ENCODE results near the gene MOXD1.

Gene MOXD1

GRCh38 chr6:132400883-132401617, at the start of gene MOXD1:
Gene MOXD1, minus strand, starts transcription at chr6:132401475. Its CDS starts 49 bp downstream, at chr6:132401426.
- peak; percentile 35 for DNase-seq (ENCODE audit: low spot score)

- DNase-seq (ENCODE audit: low spot score), result no peak
Measured at GRCh38 chr6:132446855-132447241, 45.6 kb upstream of the MOXD1 start.

DNA sequence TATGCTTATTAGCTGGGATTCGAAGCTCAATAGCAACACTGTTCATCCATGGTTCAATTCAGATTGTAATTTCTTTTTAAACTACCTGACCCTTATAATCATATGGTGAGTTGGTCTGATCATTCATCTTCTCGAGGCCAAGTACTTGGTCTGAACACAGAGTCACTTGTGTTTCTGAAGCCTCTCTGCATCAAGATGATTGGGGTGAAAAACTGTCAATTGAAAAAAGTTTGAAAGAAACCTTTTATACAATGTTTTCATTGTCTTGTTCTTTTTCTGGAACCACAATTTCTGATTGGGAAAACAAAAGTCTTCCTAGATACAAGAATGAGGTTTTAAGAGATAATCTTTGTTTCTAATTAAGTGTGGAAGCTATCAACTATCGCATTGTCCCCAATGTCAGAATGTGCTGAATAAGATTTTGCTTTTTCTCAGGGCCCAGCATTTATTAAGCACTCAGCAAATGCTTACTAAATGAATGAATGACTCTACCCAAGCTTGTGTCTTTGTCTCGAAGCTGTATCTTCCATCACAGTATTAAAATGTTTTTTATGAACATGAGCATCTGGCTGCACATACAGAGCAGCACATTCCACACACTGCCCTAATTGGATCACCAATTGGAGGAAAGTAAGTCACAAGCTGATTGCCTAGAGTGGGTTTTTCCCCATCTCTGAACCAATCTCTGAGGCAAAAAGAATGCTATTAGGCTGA, 45.0 kb upstream of the MOXD1 start:
- peak; percentile 72 for DNase-seq (ENCODE audit: low spot score)

- DNase-seq (ENCODE audit: low spot score), result no peak
Measured at GRCh38 chr6:132445201-132445951, 44.1 kb upstream of the MOXD1 start.

GRCh38 chr6:132443206-132443605, 41.9 kb upstream of the MOXD1 start:
- DNase-seq (ENCODE audit: low spot score), result no peak

GRCh38 chr6:132430110-132430509, 28.8 kb upstream of the MOXD1 start:
- DNase-seq (ENCODE audit: low spot score), result no peak

GRCh38 chr6:132425176-132425575, 23.9 kb upstream of the MOXD1 start:
- DNase-seq (ENCODE audit: low spot score), result no peak

- DNase-seq (ENCODE audit: low spot score), result no peak
Measured at GRCh38 chr6:132423839-132424238, 22.6 kb upstream of the MOXD1 start.

- no peak for DNase-seq (ENCODE audit: low spot score)
Measured at GRCh38 chr6:132418235-132418965, 17.1 kb upstream of the MOXD1 start.

- peak; percentile 80 for DNase-seq (ENCODE audit: low spot score)
Measured at GRCh38 chr6:132414761-132415160, 13.5 kb upstream of the MOXD1 start.

DNA sequence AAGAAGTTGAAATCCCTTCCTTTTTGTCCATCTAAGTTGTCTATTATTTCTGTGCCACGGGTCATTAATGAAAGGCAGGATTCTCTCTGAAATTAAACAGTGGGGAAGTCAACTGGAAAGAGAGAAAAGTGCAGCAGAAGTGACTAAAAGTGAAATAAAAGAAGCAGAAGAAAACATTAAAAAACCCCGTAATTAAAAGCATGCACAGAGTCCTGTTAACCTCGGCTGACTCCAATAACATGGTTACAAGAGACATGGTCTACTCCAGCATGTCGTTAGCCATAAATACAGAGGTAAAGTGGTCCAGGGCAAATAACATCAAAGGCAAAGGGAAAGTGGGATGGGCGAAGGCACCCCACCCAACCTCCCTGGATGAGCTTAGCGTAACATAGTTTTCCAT, 13.0 kb upstream of the MOXD1 start:
- no peak for DNase-seq (ENCODE audit: low spot score)

DNA sequence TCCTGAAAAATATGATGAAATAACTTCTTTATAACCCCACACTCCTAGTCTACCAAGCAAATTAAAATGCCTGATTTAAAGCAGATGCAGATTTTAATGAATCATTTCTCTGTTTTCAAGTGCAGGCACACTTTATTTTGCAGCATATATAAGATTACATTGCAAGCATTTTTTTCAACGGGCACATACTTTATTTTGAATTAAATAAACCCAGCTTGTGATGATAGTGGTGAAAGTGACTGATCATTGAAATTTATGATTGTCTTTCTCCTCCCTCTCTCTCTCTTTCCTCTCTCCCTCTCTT, 12.2 kb upstream of the MOXD1 start:
- DNase-seq (ENCODE audit: low spot score), result no peak

- DNase-seq (ENCODE audit: low spot score), result no peak
Measured at GRCh38 chr6:132412656-132413498, 11.6 kb upstream of the MOXD1 start.

- no peak for DNase-seq (ENCODE audit: low spot score)
Measured at GRCh38 chr6:132411296-132411695, 10.0 kb upstream of the MOXD1 start.

GRCh38 chr6:132410830-132411229, 9.6 kb upstream of the MOXD1 start:
- no peak for DNase-seq (ENCODE audit: low spot score)

DNA sequence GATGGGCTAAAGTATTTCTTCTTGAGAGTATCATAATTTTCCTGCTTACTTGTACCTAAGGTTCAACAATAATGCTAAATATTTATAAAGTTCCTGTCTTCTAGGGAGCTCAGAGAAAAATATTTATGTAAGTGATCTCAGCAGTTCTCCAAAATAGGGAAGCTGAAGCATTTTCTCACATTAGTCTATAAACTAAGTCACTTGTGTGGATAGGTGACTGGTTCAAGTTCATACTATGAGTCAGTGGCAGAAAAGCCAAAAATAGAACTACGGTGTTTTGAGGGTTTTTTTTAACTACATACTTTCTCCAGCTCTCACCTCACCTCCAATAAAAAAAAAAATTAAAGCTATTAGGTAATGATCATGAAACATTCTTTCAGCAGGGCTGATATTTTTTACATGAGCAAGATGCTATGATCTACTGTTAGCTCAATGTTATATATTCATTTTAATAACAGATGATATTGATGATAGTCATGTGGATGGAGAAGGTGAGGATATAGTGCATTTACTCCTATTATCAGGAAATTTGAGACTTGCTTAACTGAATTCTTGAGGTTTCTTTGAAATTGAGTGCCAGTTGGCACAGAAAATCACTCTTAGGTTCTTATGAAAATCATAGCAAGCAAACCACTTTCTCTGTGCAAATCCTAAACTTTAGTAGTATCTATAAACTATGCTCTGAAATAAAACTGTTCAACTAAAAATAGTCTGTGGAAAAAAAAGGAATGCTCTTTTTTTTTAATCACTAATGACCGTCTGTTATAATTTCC, 4.1 kb upstream of the MOXD1 start:
- no peak for DNase-seq (ENCODE audit: low spot score)

DNA sequence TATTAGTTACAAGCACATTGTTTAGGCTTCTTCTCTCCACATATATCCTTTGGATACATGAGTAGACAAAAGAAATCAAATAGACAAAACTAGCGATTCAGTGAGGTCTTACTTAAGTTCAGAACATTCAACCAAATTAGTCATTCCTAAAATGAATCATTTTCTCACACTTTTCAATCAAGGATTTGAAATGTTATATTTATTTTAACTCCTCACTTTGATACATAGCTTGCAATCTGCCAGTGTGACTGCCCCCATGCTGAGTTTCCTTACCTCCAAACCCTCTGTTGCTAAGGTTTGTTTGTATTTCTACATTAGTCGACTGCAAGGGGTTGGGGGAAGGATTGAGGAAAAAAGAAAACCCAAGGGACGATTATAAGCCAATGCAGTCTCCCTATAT, 3.5 kb upstream of the MOXD1 start:
- DNase-seq (ENCODE audit: low spot score), result no peak

- DNase-seq (ENCODE audit: low spot score), result no peak
Measured at GRCh38 chr6:132404330-132404729, 3.1 kb upstream of the MOXD1 start.

DNA sequence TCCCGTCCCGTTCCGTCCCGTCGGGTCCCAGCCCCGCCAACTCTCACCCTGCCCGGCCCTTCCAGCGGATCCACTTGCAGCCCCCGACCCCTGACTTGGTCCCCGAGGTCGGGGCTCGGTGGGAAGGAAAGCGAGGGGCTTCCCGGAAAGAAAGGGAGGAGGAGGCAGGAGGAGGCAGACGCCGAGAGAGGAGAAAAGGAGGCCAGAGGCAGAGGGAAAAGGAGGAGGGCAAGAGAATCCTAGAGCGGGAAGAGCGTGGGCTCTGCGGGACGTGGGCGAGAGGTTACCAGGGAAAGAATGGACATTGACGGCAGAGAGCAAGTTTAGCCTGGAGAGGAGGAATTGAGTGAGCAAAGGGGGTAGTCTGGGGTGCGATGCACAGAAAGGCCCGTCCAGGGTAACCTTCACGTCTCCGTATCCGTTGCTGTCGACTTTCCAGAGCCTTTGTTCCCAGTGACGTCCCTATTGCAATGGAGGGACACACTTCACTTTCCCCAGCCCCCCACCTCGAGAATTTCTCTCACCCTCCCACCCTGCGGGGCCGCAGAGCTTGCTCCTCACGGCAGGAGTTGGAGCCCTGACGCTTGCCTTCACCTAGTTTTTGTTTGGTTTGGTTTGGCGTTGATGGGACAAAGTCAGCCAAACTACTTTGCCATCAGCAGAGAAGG, 477 bp upstream of the MOXD1 start:
- no peak for DNase-seq (ENCODE audit: low spot score)

DNA sequence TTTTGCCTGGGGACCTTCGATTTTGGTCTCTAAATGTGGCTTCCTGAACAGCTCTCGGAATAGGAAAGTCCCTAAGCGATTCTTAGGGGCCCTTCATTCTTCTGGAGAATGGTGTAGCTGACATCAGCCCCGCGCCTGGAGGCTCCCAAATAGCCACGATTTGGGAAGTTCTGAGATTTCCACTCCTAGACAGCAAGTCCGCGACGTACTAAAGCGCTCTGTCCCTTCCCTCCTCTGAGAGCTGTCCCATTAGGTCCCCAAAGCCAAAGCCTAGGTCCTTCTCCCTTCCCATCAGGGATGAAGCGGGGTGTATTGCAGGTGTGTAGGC, 756 bp downstream of the MOXD1 start:
- no peak for DNase-seq (ENCODE audit: low spot score)

Measured in COLO829 (cell line).